ENCODE results near the gene C2orf76. TPM values are rescaled to one million over a fixed set of nuclear protein-coding genes. Genes with fewer than 3 reads are reported as not detected.

The C2orf76 gene
- total and polyA plus RNA-seq, 2 of the 4 experiments (the other 2 are of a cell fraction), result 10.6 to 12.6 TPM

GRCh38 chr2:119323459-119323858 lies 43.2 kb downstream of the C2orf76 start:
- Histone ChIP-seq H3K56ac (ENCODE audit: extremely low read depth, insufficient read depth, low read length) (no peak overlapping the region), H3K14ac (replicated peaks; ENCODE audit: low read depth, low read length) (no peak overlapping the region), H3K27me3 (ENCODE audit: control insufficient read depth, insufficient read depth, low read length) (no peaks in the 10 kb centered on the region), H3K18ac (ENCODE audit: low read depth, low read length) (no peak overlapping the region), H2BK20ac (ENCODE audit: low read depth, low read length) (no peak overlapping the region), H2AK9ac (replicated peaks; ENCODE audit: low read depth, low read length, poor library complexity) (no peak overlapping the region), H3K9me3 (ENCODE audit: control insufficient read depth, insufficient read depth, low read length) (no peaks in the 10 kb centered on the region), H3K9ac (ENCODE audit: low read depth, low read length) (no peak overlapping the region), H2AK5ac (ENCODE audit: low read depth, low read length) (no peak overlapping the region), H3K4me1 (ENCODE audit: control insufficient read depth, insufficient read depth, low read length) (no peaks in the 10 kb centered on the region), H3K36me3 (ENCODE audit: control insufficient read depth, insufficient read depth, low read length) (no peaks in the 10 kb centered on the region), H3K27ac (ENCODE audit: insufficient read depth, low read length) (no peak overlapping the region), H3K4me3 (ENCODE audit: insufficient read depth, low read depth, low read length) (no peak overlapping the region), H3K79me1 (ENCODE audit: low read depth in 1 of 2, low read length in 2 of 2) (no peaks in the 10 kb centered on the region), H2BK15ac (ENCODE audit: low read depth, low read length) (no peak overlapping the region), H3K4ac (ENCODE audit: low read depth, low read length) (no peak overlapping the region), H4K91ac (ENCODE audit: insufficient read depth, low read depth, low read length) (no peak overlapping the region), H2BK120ac (ENCODE audit: low read depth, low read length) (no peak overlapping the region), H3K4me2 (ENCODE audit: low read depth, low read length) (no peak overlapping the region), H4K20me1 (ENCODE audit: insufficient read depth, low read length) (no peaks in the 10 kb centered on the region), H4K8ac (ENCODE audit: low read depth in 2 of 2, low read length in 2 of 2) (no peak overlapping the region), H2AFZ (replicated peaks; ENCODE audit: low read length, poor library complexity) (no peak overlapping the region), H4K5ac (ENCODE audit: low read depth, low read length) (no peak overlapping the region), H3K9me1 (ENCODE audit: insufficient read depth, low read length) (no peaks in the 10 kb centered on the region), H3K23ac (ENCODE audit: low read depth, low read length) (no peak overlapping the region), H2BK5ac (ENCODE audit: low read depth, low read length, poor library complexity, severe bottlenecking) (no peak overlapping the region)
- BruUV-seq (replicated peaks), result no TSS peak
- dilution Hi-C loops (cut with HindIII; ENCODE audit: low sequenced_read_pairs, unreplicated experiment), result no loop called here
- no peak for DNase-seq
- no peak for ATAC-seq (ENCODE audit: low read depth)
- 80% methylated on average over 1 of the region's 8 CpGs; no CpG with 5 or more reads in 1 of the 2 experiments for WGBS, 2 experiments (ENCODE audit: extremely low coverage in 2 of 2, insufficient read length in 1 of 2)
- ChIA-PET CTCF (no interaction called here), POLR2A (ENCODE audit: unreplicated experiment) (interaction anchor here (0.6 kb wide), 1 partner anchor 1281 kb away, joined by 3 read pairs; no protein-coding TSS in a partner anchor)
- intact Hi-C loops (cut with micrococcal nuclease), result no loop called here
- no peak for TF ChIP-seq NFE2L2 (IDR thresholded peaks at IDR 0.05; ENCODE audit: low read depth, low read length)
- no peak for TF ChIP-seq RAD21 (IDR thresholded peaks at IDR 0.05; ENCODE audit: low read length)
- no peak for TF ChIP-seq ELK1 (IDR thresholded peaks at IDR 0.05; ENCODE audit: borderline replicate concordance, low read depth, low read length)
- TF ChIP-seq FOS (IDR thresholded peaks at IDR 0.05; ENCODE audit: low read depth, low read length), result no peak
- no peak for TF ChIP-seq CTCF (conservative IDR thresholded peaks at IDR 0.05; ENCODE audit: low read depth, low read length)
- no peak for TF ChIP-seq CEBPB (IDR thresholded peaks at IDR 0.05; ENCODE audit: low read depth, low read length)
- TF ChIP-seq RCOR1 (IDR thresholded peaks at IDR 0.05; ENCODE audit: insufficient replicate concordance, low read length), result no peak
- no peak for TF ChIP-seq POLR2A (IDR thresholded peaks at IDR 0.05; ENCODE audit: low read depth, low read length)
- TF ChIP-seq BHLHE40 (IDR thresholded peaks at IDR 0.05; ENCODE audit: low read depth, low read length), result no peak
- TF ChIP-seq CHD1 (IDR thresholded peaks at IDR 0.05; ENCODE audit: low read depth, low read length), result no peak
- no peak for TF ChIP-seq MAZ (IDR thresholded peaks at IDR 0.05; ENCODE audit: borderline replicate concordance, low read depth, low read length)
- TF ChIP-seq RFX5 (IDR thresholded peaks at IDR 0.05; ENCODE audit: low read depth, low read length), result no peak
- TF ChIP-seq MXI1 (IDR thresholded peaks at IDR 0.05; ENCODE audit: borderline replicate concordance, low read depth, low read length), result no peak
- no peak for TF ChIP-seq USF2 (IDR thresholded peaks at IDR 0.05; ENCODE audit: low read depth, low read length)
- TF ChIP-seq SMC3 (IDR thresholded peaks at IDR 0.05; ENCODE audit: low read depth, low read length), result no peak
- no peak for TF ChIP-seq MAFK (IDR thresholded peaks at IDR 0.05; ENCODE audit: low read depth, low read length)
- in situ Hi-C loops (cut with MboI; ENCODE audit: low sequenced_read_pairs), result no loop called here
